ENCODE data around the gene ATXN7L1. TPM values are rescaled to one million over a fixed set of nuclear protein-coding genes. Genes with fewer than 3 reads are reported as not detected.

Gene ATXN7L1
- total RNA-seq, 1 experiment from 2014 or later: 29.9 TPM

- Histone ChIP-seq H3K36me3 (ENCODE audit: insufficient read depth, low read length, poor library complexity, severe bottlenecking) (no peaks in the 10 kb centered on the region), H3K9me3 (ENCODE audit: low read depth, low read length, poor library complexity, severe bottlenecking) (no peaks in the 10 kb centered on the region), H3K27ac (ENCODE audit: low read depth, low read length, poor library complexity, severe bottlenecking) (peak overlapping the region; percentile 22), H3K4me1 (ENCODE audit: insufficient read depth, low read length, poor library complexity, severe bottlenecking) (peaks cover 46% of the 10 kb centered on the region), H3K4me3 (ENCODE audit: low read depth, low read length, poor library complexity, severe bottlenecking) (no peak overlapping the region), H3K27me3 (replicated peaks; ENCODE audit: insufficient read depth, low read depth, low read length, poor library complexity) (no peaks in the 10 kb centered on the region)
- CTCF ChIA-PET: no interaction called here
- intact Hi-C loops (cut with micrococcal nuclease; ENCODE audit: unreplicated experiment): no loop called here
- no peak for DNase-seq (ENCODE audit: low spot score)
- TF ChIP-seq CTCF (conservative IDR thresholded peaks at IDR 0.05; ENCODE audit: low read depth, low read length): no peak
- TF ChIP-seq EZH2 (IDR thresholded peaks at IDR 0.05; ENCODE audit: borderline replicate concordance, low read depth, low read length, poor library complexity, severe bottlenecking): no peak
- BruUV-seq (replicated peaks): no TSS peak
- POLR2A ChIA-PET (ENCODE audit: low non-redundant PET): no interaction called here
These were observed 173.0 kb downstream of the ATXN7L1 start for GRCh38 chr7:105703207-105703930.

- ChIA-PET POLR2A (ENCODE audit: low non-redundant PET) (interaction anchor here (0.6 kb wide), 1 partner anchor 414 kb away, joined by 3 read pairs; no protein-coding TSS in a partner anchor), CTCF (interaction anchor here (0.6 kb wide), 1 partner anchor 330 kb away, joined by 5 read pairs; no protein-coding TSS in a partner anchor)
- intact Hi-C loops (cut with micrococcal nuclease; ENCODE audit: unreplicated experiment): no loop called here
- H3K4me1 ChIP-seq (ENCODE audit: insufficient read depth, low read length, poor library complexity, severe bottlenecking): peaks cover 31% of the 10 kb centered on the region
- H3K27me3 ChIP-seq (replicated peaks; ENCODE audit: insufficient read depth, low read depth, low read length, poor library complexity): no peaks in the 10 kb centered on the region
- H3K27ac ChIP-seq (ENCODE audit: low read depth, low read length, poor library complexity, severe bottlenecking): peak overlapping the region; percentile 24
- no peaks in the 10 kb centered on the region for H3K9me3 ChIP-seq (ENCODE audit: low read depth, low read length, poor library complexity, severe bottlenecking)
- H3K4me3 ChIP-seq (ENCODE audit: low read depth, low read length, poor library complexity, severe bottlenecking): no peak overlapping the region
- no TSS peak for BruUV-seq (replicated peaks)
- DNase-seq (ENCODE audit: low spot score): no peak
- no peak for TF ChIP-seq EZH2 (IDR thresholded peaks at IDR 0.05; ENCODE audit: borderline replicate concordance, low read depth, low read length, poor library complexity, severe bottlenecking)
- TF ChIP-seq CTCF (conservative IDR thresholded peaks at IDR 0.05; ENCODE audit: low read depth, low read length): no peak
- no peaks in the 10 kb centered on the region for H3K36me3 ChIP-seq (ENCODE audit: insufficient read depth, low read length, poor library complexity, severe bottlenecking)
These were observed 176.7 kb downstream of the ATXN7L1 start for GRCh38 chr7:105699568-105700236.

- H3K4me3 ChIP-seq (ENCODE audit: low read depth, low read length, poor library complexity, severe bottlenecking): no peak overlapping the region
- no TSS peak for BruUV-seq (replicated peaks)
- intact Hi-C loops (cut with micrococcal nuclease; ENCODE audit: unreplicated experiment): no loop called here
- peaks cover 20% of the 10 kb centered on the region for H3K4me1 ChIP-seq (ENCODE audit: insufficient read depth, low read length, poor library complexity, severe bottlenecking)
- TF ChIP-seq CTCF (conservative IDR thresholded peaks at IDR 0.05; ENCODE audit: low read depth, low read length) (no peak), EZH2 (IDR thresholded peaks at IDR 0.05; ENCODE audit: borderline replicate concordance, low read depth, low read length, poor library complexity, severe bottlenecking) (no peak)
- peak overlapping the region; percentile 82 for H3K27ac ChIP-seq (ENCODE audit: low read depth, low read length, poor library complexity, severe bottlenecking)
- POLR2A ChIA-PET (ENCODE audit: low non-redundant PET): no interaction called here
- H3K9me3 ChIP-seq (ENCODE audit: low read depth, low read length, poor library complexity, severe bottlenecking): no peaks in the 10 kb centered on the region
- no peaks in the 10 kb centered on the region for H3K36me3 ChIP-seq (ENCODE audit: insufficient read depth, low read length, poor library complexity, severe bottlenecking)
- CTCF ChIA-PET: interaction anchor here (0.5 kb wide), 1 partner anchor 9 kb away, joined by 5 read pairs; no protein-coding TSS in a partner anchor
- no peaks in the 10 kb centered on the region for H3K27me3 ChIP-seq (replicated peaks; ENCODE audit: insufficient read depth, low read depth, low read length, poor library complexity)
- DNase-seq (ENCODE audit: low spot score): no peak
These were observed 177.9 kb downstream of the ATXN7L1 start for GRCh38 chr7:105698531-105698930.
